GM12891 (cell line): ENCODE data around the gene RARB.

Experiments
- PAX5 ChIP-seq: IDR thresholded peaks from 2 replicates; pipeline ENCODE4 v1.6.1; 2011; ENCODE audit warnings: low read length, moderate library complexity, mild to moderate bottlenecking; ENCODE audit not compliant: insufficient read depth, severe bottlenecking
- POLR2A ChIP-seq: IDR thresholded peaks from 2 replicates; pipeline ENCODE4 v1.6.1; 2011; ENCODE audit warnings: low read depth, low read length, control low read depth
- POLR2AphosphoS5 ChIP-seq: IDR thresholded peaks from 2 replicates; pipeline ENCODE4 v1.6.1; 2011; ENCODE audit warnings: low read depth, low read length, control low read depth
- SPI1 ChIP-seq: IDR thresholded peaks from 2 replicates; pipeline ENCODE4 v1.6.1; 2011; ENCODE audit warnings: low read depth, low read length, control low read depth
- TAF1 ChIP-seq: IDR thresholded peaks from 2 replicates; pipeline ENCODE4 v1.6.1; 2011; ENCODE audit warnings: low read depth, low read length, control low read depth

GRCh38 chr3:25571285-25571684 is 143.2 kb downstream of the RARB start:
- TF ChIP-seq POLR2A = no peak
- TF ChIP-seq POLR2AphosphoS5 = no peak
- no peak for TF ChIP-seq TAF1
- no peak for TF ChIP-seq SPI1
- no peak for TF ChIP-seq PAX5
